Measurements from ENCODE around the gene TRAPPC2L. TPM values are rescaled to one million over a fixed set of nuclear protein-coding genes. Genes with fewer than 3 reads are reported as not detected.
A peak's percentile ranks its signal among the peaks of the same experiment; 100 is the strongest.

TRAPPC2L gene
- total and polyA plus RNA-seq, 2 of the 13 experiments (the other 11 are each of a cell fraction or from before 2014, with no cell fraction given): 96.3 to 107 TPM

DNA sequence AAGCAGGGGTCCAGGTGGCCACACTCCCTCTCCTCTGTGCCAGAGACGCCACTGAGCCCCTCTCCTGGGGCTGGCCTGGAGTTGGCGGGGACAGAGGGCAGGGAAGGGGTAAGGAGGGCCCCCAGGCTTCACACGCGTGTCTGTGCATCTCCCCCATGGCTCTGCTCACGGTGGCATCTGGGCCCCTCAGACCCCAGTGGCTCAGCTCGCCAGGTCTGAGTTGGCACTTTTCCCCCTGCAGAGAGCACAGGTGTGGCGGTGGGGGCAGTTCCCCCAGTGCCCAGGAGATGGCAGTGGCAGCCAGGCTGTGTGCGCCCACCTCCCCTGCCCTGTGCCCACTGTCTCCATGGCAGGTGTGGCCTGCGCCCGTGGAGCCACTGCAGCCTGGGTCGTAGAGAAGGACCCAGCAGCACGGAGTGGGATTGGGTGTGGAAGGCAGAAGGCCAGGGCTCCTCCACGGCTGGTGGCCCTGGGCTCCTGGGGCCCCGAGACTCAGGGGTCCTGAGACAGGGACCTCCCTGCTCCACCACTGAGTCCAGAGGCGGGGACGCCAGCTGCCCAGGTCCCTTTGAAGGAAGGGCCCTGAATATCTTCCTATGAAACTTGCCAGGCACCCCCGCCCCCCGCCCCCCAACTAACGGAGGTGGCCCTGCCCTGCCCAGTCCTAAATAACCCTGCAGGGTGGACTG lies 40.9 kb upstream of the TRAPPC2L start (continued):
- TF ChIP-seq ZNF33A (CRISPR knock-in tag; IDR thresholded peaks at IDR 0.05; ENCODE audit: borderline replicate concordance): no peak
- TF ChIP-seq PAWR (CRISPR knock-in tag; IDR thresholded peaks at IDR 0.05; ENCODE audit: borderline replicate concordance): no peak

DNA sequence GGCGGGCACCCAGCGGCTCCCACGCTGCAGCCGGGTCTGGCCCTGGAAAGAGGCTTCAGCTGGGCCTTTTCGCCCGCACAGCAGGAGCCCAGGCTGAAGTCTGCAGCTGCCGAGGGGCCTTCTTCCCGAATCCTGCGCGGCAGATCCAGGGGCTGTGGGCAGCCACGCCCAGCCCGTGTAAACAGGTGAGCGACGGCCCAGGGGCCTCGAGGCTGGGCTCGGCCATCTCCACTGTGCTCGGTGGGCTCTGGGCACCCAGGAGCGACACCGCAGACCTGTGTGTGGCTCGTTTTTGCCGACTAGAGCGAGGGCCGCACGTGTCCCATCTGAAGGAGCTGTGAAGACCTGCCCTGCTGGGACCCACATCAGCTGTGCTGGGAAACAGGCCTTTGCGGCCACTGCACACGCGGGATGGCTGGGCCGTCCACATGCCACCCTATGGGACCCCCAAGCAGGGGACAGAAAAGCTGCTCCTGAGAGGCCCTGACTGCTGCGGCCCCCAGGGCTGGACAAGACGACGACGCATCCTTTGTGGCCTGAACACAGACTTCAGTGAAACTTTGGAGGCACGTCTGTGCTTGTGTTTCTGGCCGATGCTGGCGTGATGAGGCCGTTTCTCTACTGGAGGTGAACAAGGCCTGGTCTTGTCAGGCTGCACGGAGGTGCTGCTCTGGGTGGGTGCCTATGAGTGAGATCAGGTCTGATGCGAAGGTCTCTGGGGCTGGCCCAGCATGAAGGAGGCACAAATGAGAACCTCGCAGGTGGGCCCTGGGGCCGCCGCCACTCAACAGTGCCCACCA lies 40.0 kb upstream of the TRAPPC2L start:
- ATAC-seq (no peak), DNase-seq (ENCODE audit: low spot score) (no peak), FAIRE-seq (no peak)
- Histone ChIP-seq H3K9ac (ENCODE audit: insufficient read depth, low read depth, low read length) (no peak overlapping the region), H4K20me1 (ENCODE audit: insufficient read depth, low read length) (no peaks in the 10 kb centered on the region), H2AFZ (ENCODE audit: low read length) (no peak overlapping the region), H3K4me1 (ENCODE audit: insufficient read depth, low read length) (peaks cover 38% of the 10 kb centered on the region), H3K27me3 (ENCODE audit: control insufficient read depth in 1 of 2, insufficient read depth in 2 of 2, low read length in 2 of 2) (peaks cover 0 to 5% of the 10 kb centered on the region in 2 experiments; a peak in 1 of 5 replicates), H3K27ac (ENCODE audit: extremely low read length, insufficient read depth, low read length) (no peak overlapping the region), H3K36me3 (replicated peaks in 1 of 2; ENCODE audit: control insufficient read depth in 1 of 2, insufficient read depth in 2 of 2, low read length in 2 of 2) (no peaks in the 10 kb centered on the region), H3K79me2 (ENCODE audit: insufficient read depth, low read length) (no peaks in the 10 kb centered on the region), H3K4me2 (ENCODE audit: low read depth, low read length) (no peak overlapping the region), H3K9me3 (ENCODE audit: low read length) (no peaks in the 10 kb centered on the region), H3K4me3 (replicated peaks in 1 of 3; ENCODE audit: insufficient read depth in 1 of 3, low read depth in 2 of 3, low read length in 3 of 3) (no peak overlapping the region)
- TF ChIP-seq RXRA (CRISPR knock-in tag; IDR thresholded peaks at IDR 0.05): peak; percentile 11; the same call in 1 of the 2 replicates
- 0 out of 2 replicates have a peak, but pooled peaks have one; percentile 22 for TF ChIP-seq UBTF (CRISPR knock-in tag; IDR thresholded peaks at IDR 0.05)
- no peak for TF ChIP-seq PCBP2 (optimal IDR thresholded peaks at IDR 0.05; ENCODE audit: low read depth, low read length, poor library complexity, severe bottlenecking)
- POLR2A ChIA-PET: interaction anchor here (1.0 to 1.2 kb wide), 2 partner anchors 23 to 58 kb away, joined by 3 read pairs; no protein-coding TSS in a partner anchor
- WGBS (ENCODE audit: low lambda C conversion rate): 79% methylated on average over 19 of the region's 41 CpGs
- CTCF ChIA-PET (ENCODE audit: low intra/inter-chr PET ratio, low total read pairs): interaction anchor here (1.2 to 2.1 kb wide), 2 partner anchors 41 to 350 kb away, joined by 4 to 11 read pairs; partner anchors contain the start of genes GALNS and TRAPPC2L
- intact Hi-C loops (cut with micrococcal nuclease; ENCODE audit: unreplicated experiment): loop anchor here (5.0 kb wide), 2 partner anchors 40 to 350 kb away; partner anchors contain the start of genes GALNS and TRAPPC2L
- in situ Hi-C loops (cut with HindIII; ENCODE audit: extremely low pct_ligation_motif_present, low pct_unique_long_range_greater_than_20kb): loop anchor here (5.0 kb wide), 1 partner anchor 350 kb away; no protein-coding TSS in a partner anchor
- no TSS peak for BruUV-seq (replicated peaks)

Measured in HepG2 (cell line).